HG02981 (cell line): ENCODE data around the gene GNG4.
"Not testable (repeated sequence)": the region's sequence is repeated elsewhere in the genome, so short reads cannot be mapped to it uniquely, and the experiment has no call there.

ENCODE experiments used
- ATAC-seq: cut with Tn5 transposase; IDR thresholded peaks from one replicate; pipeline ENCODE4 v1.9.1; 2021; ENCODE audit warnings: mild to moderate bottlenecking, moderate library complexity; ENCODE audit not compliant: unreplicated experiment

Gene GNG4

GRCh38 chr1:235628316-235629005, 21.1 kb downstream of the GNG4 start:
- no peak for ATAC-seq

DNA sequence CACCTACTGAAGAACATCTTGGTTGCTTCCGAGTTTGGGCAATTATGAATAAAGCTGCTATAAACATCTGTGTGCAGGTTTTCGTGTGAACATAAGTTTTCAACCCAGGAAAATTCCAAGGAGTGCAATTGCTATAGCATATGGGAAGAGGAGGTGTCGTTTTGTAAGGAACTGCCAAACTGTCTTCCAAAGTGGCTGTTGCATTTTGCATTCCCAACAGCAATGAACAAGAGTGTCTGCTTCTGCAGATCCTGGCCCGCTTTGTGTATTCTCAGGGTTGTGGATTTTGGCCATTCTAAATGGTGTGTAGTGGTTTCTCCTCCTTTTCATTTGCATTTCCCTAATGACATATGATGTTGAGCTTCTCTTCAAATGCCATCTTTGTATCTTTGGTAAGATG, 23.8 kb downstream of the GNG4 start:
- no peak for ATAC-seq

DNA sequence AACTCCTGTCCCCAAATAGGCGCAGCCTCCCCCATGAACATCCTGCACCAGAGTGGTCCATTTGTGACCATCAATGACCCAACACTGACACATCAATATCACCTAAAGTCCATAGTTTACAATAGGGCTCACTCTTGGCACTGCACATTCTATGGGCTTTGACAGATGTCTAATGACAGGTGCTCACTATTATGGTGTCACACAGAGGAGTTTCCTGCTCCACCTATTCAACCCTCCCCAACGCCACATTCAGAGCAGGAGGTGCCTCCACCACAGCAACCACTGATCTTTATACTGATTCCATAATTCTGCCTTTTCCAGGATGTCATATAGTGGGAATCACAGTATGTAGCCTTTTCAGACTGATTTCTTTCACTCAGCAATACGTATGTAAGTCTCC, 24.2 kb downstream of the GNG4 start:
- ATAC-seq: no peak

GRCh38 chr1:235624721-235625333, 24.8 kb downstream of the GNG4 start:
- no peak for ATAC-seq

GRCh38 chr1:235622936-235623779, 26.4 kb downstream of the GNG4 start:
- no peak for ATAC-seq

DNA sequence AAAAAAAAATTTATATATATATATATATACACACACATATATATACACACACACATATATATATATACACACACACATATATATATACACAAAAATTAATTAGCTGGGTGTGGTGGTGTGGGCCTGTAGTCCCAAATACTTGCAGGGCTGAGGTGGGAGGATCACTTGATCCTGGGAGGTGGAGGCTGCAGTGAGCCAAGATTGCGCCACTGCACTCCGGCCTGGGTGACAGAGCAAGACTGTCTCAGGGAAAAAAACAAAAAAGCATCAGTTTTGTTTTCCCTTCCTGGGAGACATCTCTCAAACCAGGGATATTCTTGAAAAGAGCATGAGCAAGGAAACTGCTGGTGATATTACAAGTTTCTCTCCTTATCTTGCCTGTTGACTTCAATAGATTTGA, 30.4 kb downstream of the GNG4 start:
- ATAC-seq: not testable (repeated sequence)

- ATAC-seq: no peak
These were observed 31.8 kb downstream of the GNG4 start for GRCh38 chr1:235617808-235618207.

DNA sequence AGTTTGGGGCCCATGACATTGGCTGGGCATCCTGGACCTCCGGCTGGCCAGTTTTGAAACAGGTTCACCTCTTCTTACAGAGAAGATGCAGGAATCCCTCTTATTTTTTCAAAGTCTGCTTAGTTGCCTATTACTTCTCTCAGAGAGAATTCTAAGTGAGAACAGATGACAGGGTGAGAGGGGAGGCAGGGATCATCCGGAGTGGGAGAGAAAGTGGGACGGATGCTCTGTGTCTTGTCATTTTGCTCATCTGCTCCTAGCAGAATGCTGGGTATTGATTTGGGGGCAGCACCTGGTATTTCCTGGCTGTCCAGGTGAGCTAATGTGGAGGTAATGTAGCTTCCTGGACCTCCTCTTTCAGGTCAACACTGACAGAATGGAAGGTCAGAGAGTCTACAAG, 32.4 kb downstream of the GNG4 start:
- no peak for ATAC-seq

GRCh38 chr1:235614442-235614954, 35.1 kb downstream of the GNG4 start:
- no peak for ATAC-seq

DNA sequence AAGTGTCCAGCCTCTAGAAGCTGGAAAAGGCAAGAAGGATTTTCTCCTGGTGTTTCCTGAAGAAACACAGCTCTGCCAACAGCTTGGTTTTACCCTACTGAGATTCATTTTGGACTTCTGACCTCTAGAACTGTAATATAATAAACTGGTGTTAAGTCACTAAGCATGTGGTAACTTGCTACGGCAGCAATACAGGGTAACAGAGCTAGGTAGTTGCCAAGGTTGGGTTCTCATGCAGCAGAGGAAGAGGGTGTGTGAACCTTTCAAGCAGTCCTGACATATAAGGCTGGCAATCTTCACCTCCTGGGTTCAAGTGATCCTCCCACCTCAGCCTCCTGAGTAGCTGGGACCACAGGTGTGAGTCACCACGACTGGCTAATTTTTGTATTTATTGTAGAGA, 36.0 kb downstream of the GNG4 start:
- no peak for ATAC-seq

GRCh38 chr1:235612761-235613160, 36.8 kb downstream of the GNG4 start:
- ATAC-seq: no peak

DNA sequence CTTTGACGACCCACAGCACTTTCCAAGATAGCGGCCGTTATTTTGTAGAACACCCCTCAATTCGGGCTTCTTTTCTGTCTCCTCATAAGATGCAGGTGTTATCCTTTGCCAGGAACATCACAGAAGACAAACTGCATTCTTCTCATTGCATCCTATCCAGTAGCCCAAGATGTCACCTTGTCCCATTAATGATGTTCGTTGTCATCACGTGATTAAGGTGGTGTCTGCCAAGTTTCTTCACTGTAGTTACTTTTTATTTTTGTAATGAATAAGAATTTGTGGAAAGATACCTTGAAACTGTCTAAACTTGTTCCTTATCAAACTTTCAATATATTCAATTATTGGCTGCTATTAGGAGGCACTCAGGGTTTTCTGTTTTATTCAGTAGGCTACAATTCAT, 39.4 kb downstream of the GNG4 start:
- ATAC-seq: no peak

- ATAC-seq: no peak
These were observed 41.3 kb downstream of the GNG4 start for GRCh38 chr1:235608278-235608677.

GRCh38 chr1:235607284-235607683, 42.3 kb downstream of the GNG4 start:
- no peak for ATAC-seq

DNA sequence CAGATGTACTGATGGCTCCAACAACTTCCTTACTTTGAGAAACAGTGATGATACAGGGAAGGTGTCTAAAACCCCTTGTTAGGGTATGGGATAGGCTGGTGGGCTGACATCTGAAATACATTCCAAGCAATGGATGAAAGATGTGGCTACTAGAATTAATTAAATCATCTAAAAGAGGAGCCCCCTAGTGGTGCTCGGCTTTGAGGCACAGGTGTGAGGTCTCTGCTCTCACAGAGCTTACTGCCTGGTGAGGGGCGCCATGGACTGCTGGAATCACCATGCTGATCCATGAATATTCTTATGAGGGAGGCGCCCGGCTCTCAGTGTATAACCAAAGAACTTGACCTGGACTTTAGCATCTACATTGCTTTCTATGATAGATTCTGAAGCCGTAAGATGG, 48.5 kb downstream of the GNG4 start:
- ATAC-seq: no peak

DNA sequence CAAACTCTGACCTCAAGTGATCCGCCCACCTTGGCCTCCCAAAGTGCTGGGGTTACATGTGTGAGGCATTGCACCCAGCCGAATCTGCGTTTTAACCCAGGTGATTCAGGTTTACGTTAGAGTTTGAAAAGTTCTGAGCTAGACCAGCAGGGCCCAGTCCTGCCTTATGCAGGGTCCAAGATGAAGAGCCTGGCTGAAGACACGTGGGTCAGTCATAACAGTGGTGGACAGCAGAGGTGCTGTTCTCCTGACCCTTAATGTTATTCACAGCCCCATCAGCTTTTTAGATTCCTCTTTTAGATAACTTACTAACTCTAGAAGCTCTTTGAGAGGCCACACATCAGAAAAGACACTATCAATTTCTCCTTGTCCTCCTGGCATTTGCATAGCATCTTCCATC, 50.0 kb downstream of the GNG4 start:
- ATAC-seq: no peak

DNA sequence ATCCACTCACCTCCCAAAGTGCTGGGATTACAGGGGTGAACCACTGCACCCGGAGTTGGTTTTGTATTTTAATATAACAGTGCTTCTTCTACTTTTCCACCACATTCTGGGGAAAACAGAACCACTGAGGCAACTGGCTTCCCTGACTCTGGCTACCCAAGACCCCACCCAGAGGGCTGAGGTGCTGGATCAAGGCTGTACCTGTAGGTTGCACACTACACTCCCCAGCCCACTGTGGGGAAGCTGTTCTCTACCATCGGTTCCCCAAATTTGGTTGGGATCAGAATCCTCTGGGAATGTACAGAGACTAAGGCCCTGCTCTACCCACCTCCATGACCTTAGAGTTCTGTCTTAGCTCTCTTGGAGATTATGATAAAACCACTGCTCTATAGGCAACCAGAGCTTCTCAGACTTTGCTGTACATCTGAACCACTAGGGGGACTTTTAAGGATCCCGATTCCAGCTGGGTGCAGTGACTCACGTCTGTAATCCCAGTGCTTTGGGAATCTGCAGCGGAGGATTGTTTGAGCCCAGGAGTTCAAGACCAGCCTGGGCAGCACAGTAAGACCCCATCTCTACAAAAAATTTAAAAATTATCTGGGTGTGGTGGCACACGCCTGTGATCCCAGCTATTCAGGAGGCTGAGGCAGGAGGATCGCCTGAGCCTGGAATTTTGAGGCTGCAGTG, 51.6 kb downstream of the GNG4 start:
- ATAC-seq: no peak

DNA sequence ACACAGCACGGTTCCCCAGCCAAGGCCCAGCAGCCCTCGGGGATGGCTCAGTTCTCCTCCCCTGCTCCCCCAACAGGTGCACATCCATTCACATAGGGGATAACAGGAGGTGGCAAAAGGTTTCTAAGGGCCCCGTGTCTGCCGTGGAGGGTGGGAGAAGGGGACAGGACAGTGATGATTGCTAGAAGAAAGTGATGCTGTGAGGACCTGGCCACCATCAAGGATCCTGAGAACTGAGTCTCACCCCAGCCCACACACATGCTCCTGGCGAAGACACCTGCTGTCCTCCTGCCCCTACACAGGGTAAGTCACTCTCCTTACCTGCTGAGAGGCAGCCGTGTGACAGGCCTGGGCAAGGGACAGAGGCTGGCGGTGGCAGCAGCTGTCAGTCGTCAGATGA, 54.5 kb downstream of the GNG4 start:
- ATAC-seq: no peak

DNA sequence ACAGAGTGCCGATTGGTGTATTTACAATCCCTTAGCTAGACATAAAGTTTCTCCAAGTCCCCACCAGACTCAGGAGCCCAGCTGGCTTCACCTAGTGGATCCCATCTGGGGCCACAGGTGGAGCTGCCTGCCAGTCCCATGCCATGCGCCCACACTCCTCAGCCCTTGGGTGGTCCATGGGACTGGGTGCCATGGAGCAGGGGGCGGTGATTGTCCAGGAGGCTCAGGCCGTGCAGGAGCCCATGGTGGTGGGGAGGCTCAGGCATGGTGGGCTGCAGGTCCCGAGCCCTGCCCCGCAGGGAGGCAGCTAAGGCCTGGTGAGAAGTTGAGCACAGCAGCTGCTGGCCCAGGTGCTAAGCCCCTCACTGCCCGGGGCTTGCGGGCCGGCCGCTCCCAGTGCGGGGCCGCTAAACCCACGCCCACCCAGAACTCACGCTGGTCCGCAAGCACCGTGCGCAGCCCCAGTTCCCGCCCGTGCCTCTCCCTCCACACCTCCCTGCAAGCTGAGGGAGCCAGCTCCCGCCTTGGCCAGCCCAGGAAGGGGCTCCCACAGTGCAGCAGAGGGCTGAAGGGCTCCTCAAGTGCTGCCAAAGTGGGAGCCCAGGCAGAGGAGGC, 55.2 kb downstream of the GNG4 start:
- ATAC-seq: not testable (repeated sequence)

DNA sequence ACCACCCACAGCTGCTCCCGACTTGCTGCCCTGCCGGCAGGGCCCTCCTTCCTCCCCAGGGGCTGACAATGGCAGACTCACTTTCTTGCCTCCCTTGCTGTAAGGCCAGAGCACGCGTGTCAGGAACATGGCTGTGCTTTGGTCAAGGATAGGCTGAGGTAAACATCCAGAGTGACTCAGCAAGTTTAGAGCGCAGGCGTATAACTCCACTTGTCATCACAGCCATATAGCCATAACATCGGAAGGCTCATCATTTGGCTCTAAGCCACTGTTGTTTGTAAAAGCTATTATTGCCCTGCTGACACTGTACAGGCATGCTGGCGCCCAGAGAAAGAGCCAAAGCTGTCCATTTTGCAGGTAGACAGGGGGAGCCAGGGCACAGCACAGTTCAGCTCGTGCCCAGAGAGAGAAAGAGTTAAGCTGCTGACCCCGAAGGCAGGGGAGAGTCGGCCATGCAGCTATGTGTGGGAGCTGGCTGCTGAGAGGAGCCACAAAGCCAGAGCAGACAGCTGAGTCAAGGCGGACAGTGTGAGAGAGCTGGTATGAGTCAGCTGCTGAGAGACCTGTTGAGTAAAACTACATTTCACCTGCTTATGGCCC, 60.6 kb downstream of the GNG4 start:
- ATAC-seq: no peak
